ENCODE measurements around the gene EXOC3L2.
A peak's percentile ranks its signal among the peaks of the same experiment; 100 is the strongest.
"Not testable (repeated sequence)": the region's sequence is repeated elsewhere in the genome, so short reads cannot be mapped to it uniquely, and the experiment has no call there.

The EXOC3L2 gene

GRCh38 chr19:45245334-45245787 is at the start of gene EXOC3L2:
TSS of gene EXOC3L2 (minus strand) at chr19:45245407. CDS start at chr19:45239045, 6,362 bp downstream.
- DNase-seq = no peak

- DNase-seq = no peak
These were observed 49.3 kb upstream of the EXOC3L2 start for GRCh38 chr19:45294291-45295029.

DNA sequence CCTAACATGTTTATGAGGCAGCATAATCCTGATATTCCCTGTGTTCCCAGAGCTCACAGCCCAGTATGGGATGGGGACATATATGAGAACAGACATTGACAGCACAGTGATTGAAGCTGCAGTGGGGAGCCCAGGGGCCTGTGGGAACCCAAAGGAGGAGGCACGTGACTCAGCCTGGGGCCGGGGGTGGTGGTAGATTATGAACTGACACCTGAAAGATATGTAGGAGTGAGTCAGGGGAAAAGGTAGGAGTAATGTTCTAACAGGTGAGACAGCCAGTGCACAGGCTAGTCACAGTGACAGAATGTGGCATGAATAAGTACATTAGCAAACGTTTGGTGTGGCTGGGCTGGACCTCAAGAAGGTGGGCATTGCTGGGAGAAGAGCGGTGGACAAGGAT is 48.5 kb upstream of the EXOC3L2 start:
- no peak for DNase-seq

DNA sequence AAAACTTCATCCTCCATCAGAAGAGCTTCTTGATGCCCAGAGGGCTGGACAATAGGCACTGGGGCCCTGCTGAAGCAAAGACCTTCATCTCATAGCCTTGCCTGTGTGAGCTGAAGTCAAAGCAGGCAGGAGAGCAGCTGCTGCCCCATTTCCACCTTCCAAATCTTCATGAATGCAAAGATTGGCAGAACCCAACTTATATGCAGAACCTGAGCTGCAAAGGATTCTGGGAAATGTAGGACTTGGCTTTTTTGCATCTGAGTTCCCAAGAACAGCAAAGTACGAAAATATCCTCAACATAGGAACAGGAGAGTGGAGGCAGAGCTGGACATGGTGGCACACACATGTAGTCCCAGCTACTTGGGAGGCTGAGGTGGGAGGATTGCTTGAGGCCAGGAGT is 46.6 kb upstream of the EXOC3L2 start:
- DNase-seq = no peak

DNA sequence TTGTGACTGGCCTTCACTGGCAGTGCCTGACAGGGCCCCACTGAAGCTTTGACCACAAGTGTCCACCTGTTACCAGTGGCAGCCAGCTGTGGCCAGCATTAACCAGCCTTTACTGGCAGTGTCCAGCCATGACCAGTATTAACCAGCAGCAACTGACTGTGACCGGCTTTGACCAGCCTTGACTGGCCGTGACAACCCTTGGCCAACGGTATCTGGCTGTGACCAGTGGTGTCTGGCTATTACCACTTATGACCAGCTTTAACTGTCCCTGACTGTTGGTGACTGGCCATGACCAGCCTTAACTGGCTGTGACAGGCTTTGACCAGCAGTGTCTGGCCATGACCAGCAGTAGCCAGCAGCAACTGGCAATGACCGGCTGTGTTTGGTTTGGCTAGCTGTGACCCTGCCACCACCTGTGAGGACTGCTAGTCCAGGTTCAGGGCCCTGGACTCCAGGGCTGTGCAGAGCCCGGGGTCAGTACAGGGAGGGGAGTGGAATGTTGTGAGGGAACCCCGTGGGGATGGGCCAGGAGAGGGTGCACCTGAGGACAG is 45.2 kb upstream of the EXOC3L2 start:
- DNase-seq = no peak

- no peak for DNase-seq
These were observed 38.3 kb upstream of the EXOC3L2 start for GRCh38 chr19:45283443-45284033.

DNA sequence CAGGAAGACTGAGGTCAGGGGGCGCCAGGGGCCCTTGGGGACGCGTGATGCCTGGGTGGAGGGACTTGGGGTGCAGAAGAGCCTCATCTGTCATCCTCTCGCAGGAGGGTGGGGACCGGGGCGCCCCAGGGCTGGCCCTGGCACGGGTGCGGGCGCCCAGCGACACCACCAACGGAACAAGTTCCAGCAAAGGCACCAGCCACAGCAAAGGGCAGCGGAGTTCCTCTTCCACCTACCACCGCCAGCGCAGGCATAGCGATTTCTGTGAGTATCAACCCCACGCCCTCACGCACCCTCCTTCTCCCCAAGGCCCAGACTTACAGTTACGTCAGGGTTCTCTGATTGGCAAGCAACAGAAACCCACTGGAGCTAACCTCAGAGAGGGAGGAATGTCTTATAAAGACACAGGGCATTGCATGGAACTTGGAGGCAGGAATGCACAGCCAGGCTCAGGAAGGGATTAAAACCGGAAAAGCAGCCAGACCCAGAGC is 35.3 kb upstream of the EXOC3L2 start:
- DNase-seq = no peak

DNA sequence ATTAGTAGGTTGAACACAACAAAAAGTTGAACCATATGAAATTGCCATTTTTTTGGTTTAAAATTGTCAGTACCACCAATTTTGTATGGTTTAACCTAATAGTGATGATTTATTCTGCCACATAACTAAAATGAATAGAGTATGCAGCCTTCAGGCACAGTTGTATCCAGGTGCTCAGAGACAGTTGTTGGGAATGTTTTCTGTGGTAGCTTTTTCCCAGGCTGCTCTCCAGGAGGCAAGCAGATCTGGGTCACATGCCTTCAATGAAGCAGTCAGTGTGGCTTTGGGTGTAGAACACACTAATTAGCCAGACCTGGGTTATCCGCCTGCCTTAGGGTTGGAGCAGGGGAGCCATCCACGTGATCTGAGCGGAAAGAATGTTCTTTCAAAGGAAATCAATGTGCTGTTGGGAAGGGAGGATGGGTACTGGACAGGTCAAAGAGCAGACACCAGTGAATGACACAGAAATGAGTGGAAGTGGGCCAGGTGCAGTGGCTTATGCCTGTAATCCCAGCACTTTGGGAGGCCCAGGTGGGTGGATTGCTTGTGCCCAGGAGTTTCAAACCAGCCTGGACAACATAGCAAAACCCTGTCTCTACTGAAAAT is 34.5 kb upstream of the EXOC3L2 start:
- DNase-seq = no peak

DNA sequence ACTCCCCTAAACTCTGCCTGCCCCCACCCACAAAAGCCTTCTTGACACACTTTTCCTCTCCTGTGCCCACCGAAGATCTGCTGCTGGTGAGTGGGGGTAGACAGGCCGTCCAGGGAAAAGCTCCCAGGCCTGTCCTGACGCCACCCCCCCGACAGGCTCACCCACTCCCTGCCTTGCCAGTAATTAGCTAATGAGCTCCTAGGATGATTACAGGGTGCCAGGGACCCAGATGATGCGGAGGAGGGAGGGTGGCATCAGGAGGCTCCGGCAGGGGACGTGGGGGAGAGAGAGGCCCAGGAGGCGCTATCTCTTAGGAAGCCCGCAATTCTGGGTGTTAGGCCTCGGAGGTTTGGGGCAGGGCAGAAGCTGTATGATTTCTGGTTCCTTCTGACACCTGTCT is 32.9 kb upstream of the EXOC3L2 start:
- DNase-seq = no peak

- DNase-seq = peak; percentile 4
These were observed 31.1 kb upstream of the EXOC3L2 start for GRCh38 chr19:45276284-45276687.

- DNase-seq = no peak
These were observed 30.3 kb upstream of the EXOC3L2 start for GRCh38 chr19:45275370-45275971.

- no peak for DNase-seq
These were observed 28.3 kb upstream of the EXOC3L2 start for GRCh38 chr19:45273521-45273855.

- no peak for DNase-seq
These were observed 26.5 kb upstream of the EXOC3L2 start for GRCh38 chr19:45271735-45272108.

DNA sequence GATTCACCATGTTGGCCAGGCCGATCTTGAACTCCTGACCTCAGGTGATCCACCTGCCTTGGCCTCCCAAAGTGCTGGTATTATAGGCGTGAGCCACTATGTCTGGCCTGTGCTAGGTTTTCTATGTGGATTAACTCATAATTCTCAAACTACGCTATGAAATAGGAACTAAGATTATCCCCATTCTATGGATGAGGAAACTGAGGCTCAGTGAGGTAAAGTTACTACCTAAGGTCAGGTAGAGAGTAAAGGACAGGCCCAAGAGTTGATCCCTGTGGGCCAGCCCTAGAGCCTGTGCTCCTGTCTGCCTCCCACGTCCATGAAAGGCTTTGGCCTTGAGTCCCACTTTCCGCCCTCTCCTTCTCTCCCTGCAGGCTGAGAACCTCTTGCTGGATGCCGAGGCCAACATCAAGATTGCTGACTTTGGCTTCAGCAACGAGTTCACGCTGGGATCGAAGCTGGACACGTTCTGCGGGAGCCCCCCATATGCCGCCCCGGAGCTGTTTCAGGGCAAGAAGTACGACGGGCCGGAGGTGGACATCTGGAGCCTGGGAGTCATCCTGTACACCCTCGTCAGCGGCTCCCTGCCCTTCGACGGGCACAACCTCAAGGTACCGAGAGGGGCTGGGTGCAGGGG is 26.0 kb upstream of the EXOC3L2 start:
- DNase-seq = no peak

GRCh38 chr19:45269939-45270338 is 24.7 kb upstream of the EXOC3L2 start:
- DNase-seq = not testable (repeated sequence)

DNA sequence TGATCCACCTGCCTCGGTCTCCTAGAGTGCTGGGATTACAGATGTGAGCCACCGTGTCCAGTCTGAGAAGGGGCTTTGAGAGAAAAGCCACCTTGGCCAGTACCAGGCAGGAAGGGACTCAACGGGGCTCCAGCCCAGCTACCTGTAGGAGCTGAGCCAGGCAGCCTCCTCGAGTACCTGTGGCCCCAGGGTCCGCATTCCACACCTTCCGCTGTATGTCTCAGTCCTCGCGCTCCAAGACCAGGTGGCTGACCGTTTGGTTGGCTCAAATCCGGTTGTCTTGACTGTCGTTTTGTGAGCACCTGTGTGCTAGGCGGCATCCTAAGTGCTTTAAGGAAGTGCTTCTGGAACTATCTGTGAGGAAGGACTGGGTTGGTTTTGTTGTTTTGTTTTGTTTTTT is 22.1 kb upstream of the EXOC3L2 start:
- no peak for DNase-seq

DNA sequence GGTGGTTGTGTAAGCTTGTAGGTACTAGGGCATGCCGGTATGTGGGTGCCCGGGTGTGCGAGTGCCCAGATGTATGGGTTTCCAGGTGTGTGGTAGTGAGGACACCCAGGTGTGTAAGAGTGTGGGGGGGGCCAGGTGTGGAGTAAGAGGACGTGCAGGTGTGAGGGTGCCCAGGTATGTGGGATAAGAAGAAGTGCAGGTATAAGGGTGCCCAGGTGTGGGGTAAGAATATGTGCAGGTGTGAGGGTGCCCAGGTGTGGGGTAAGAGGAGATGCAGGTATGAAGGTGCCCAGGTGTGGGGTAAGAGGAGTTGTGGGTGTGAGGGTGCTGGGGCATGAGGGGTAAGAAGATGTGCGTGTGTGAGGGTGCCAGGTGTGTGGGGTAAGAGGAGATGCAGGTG is 20.2 kb upstream of the EXOC3L2 start:
- no peak for DNase-seq

DNA sequence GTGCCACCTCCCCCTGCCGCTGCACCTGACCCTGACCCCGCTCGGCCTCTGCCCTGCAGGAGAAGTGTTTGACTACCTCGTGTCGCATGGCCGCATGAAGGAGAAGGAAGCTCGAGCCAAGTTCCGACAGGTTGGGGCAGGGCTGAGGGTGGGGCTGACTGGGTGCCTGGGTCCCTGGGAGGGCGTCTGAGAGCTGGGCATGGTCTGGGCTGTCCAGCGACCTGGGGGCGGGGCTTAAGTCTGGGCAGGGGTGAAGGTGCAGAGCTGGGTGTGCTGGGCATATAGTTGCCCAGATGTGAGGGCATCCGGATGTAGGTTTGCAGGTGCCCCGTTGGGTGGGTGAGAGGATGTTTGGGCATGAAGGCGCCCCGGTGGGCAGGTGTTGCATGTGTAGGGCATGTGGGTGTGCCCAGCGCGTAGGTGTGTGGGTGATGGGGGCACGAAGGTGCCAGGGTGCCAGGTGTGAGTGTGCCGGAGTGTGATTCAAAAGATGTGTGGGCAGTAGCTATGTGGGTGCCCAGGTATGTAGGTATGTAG is 19.6 kb upstream of the EXOC3L2 start:
- DNase-seq = no peak

GRCh38 chr19:45263013-45263412 is 17.8 kb upstream of the EXOC3L2 start:
- no peak for DNase-seq

DNA sequence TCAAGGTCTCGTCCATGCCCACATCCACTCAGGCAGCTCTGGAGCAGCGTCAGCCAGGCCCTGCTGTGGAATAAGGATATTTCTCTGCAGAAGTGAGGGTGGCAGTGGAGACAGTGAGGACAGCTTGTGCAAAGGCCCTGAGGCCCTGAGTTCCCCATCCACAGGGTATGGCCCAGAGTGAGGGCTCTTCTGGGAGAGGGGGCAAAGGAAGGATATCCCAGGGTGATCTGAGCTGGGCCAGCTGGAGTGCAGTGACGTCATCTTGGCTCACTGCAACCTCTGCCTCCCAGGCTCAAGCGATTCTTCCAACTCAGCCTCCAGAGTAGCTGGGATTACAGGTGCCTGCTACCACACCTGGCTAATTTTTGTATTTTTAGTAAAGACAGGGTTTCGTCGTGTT is 17.4 kb upstream of the EXOC3L2 start:
- no peak for DNase-seq

DNA sequence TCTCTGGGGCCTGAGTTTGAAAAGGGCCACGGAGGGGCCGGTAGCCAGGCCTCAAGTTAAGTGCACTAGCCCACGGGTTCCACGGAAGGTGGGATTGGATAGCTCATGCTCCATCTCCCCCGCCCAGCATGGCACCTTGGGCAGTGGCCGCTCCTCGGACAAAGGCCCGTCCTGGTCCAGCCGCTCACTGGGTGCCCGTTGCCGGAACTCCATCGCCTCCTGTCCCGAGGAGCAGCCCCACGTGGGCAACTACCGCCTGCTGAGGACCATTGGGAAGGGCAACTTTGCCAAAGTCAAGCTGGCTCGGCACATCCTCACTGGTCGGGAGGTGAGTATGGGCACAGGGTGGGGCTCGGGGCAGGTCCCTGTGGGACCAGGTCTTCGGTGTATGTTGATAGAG is 13.7 kb upstream of the EXOC3L2 start:
- no peak for DNase-seq

DNA sequence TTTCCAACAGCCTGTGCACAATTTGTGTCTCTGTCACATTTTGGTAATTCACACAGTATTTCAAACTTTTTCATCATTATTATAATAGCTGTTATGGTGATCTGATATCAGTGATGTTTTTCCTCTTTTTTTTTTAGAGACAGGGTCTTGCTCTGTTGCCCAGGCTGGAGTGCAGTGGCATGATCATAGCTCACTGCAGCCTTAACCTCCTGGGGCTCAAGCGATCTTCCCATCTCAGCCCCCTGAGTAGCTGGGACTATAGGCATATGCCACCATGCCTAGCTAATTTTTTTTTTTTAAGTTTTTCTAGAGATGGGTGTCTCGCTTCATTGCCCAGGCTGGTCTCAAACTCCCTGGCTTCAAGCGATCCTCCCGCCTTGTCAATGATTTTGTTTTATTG is 11.6 kb upstream of the EXOC3L2 start:
- no peak for DNase-seq
